GM19035 (cell line): ENCODE results near the gene FAM222A.
"Not testable (repeated sequence)": the region's sequence is repeated elsewhere in the genome, so short reads cannot be mapped to it uniquely, and the experiment has no call there.

Source experiments
- ATAC-seq: cut with Tn5 transposase; IDR thresholded peaks from one replicate; pipeline ENCODE4 v1.9.1; 2021; ENCODE audit not compliant: unreplicated experiment

FAM222A gene

DNA sequence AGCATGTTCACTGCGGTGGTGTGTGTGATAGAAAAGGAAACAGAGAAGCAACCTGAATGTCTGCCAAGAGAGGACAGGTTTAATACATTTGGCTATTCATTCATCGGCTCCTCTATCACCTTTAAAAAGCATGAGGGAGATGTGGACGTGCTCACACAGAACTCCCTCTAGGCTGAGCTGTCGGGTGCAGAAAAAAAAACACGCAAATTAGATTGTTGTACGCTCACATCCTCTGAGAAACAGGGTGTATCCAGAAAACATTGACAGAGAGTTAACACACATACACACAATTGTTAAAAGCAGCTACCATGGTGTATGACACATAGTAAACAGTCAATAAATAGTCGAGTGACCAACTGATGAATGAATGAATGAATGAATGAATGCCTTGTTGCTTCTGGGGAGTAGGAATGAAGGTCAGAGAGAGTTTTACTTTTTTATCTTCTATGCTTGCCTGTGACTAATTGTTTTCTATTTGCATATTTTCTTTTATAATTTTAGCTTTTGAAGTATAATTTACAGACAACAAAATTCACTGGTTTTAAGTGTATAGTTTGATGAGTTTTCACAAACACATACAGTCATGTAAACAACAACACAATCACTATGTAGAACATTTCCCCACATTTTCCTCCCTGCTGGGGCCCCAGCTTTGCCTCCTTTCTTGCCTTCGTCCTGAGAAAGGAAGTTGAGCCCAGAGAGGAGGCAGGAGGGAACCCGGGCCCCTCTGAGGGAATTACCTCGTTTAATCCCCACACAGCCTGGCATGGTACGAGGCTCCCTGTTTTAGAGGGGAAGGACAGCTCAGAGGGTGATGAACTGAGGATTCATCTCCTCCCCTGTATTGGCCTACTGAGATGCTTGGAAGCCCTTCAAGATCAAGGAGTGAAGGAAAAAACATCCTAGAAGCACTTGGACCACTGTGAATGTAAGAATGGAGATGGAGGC lies 19.7 kb upstream of the FAM222A start:
- no peak for ATAC-seq

DNA sequence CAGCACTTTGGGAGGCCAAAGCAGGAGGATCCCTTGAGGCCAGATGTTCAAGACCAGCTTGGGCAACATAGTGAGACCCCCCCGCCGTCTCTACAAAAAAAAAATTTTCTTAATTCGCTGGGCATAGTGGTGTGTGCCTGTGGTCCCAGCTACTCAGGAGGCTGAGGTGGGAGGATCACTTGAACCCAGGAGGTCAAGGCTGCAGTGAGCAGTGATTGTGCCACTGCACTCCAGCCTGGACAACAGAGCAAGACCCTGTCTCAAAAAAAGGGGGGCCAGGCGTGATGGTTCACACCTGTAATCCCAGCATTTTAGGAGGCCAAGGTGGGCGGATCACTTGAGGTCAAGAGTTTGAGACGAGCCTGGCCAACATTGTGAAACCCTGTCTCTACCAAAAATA lies 19.0 kb upstream of the FAM222A start:
- ATAC-seq: not testable (repeated sequence)

DNA sequence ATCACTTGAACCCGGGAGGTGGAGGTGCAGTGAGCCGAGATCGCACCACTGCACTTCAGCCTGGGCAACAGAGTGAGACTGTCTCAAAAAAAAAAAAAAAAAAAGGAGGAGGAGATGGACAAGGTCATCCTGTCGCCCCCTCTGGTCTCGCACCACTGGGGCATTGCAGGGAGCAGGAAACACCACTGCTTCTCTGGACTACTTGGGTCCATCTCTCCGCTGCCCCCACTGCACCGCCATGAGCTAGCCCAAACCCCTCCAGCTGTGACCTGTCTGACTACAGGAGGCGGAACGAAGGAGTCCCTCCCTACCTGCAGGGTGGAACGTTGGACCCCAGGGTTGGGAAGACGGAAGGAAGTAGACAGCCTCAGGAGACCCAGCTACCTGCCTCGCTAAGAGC lies 18.2 kb upstream of the FAM222A start:
- no peak for ATAC-seq

DNA sequence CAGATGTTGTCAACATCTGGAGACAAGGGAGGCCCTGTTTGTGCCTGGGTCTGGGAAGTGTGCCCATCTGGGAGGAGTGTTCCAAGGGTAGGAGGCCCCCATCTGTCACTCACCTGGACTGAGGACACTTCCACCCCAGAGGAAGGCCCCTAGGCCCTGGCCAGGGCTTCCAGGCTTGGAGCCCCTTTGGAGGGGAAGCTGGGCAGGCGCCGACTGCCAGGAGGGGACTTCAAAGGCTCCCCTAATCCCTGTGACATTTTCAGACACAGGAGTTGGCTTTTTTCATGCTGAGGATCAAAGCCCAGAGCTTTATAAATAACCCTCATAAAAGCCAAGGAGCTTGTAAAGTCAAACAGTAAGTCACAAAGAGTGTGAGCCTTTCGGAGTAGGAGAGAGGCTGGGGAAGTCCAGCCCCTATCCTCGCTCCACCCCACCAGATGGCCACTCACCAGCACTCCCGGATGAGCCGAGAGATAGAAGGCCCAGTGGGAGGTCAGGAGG lies 17.6 kb upstream of the FAM222A start:
- ATAC-seq: no peak

DNA sequence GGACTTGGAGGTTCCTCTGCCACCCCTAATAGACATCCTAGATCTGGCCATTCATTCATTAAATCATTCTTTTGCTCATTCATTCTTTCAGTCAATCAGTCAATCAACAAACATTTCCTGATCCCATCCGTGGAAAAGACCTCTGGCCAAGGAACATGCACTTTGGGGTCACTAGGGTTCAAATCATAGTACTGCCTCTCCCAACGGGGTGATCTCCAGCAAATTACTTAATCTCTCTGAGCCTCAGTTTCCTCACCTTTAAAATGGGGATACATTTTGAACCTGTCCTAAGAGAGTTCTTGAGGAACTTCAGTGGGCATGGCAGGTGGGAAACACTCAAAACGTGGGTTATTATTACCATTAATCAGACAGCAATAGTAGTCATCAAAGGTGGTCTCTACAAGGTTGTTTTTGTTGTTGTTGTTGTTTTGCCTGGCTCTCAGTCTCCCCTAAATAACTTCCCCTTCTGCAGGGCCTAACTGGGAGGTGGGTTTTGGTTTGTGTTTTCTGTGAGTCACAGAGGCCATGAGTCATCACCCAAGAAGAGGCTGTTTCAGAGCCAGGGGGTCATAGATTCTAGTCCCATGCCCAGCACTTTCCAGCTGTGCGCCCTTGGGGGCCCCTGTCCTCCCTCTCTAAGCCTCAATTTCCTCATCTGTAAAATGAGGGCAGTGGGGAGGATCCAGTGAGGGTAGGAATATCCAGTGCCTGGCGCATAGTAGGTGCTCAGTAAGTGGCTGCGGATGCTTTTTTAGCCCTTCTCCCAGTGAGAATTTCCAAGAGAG lies 16.9 kb upstream of the FAM222A start:
- ATAC-seq: no peak

DNA sequence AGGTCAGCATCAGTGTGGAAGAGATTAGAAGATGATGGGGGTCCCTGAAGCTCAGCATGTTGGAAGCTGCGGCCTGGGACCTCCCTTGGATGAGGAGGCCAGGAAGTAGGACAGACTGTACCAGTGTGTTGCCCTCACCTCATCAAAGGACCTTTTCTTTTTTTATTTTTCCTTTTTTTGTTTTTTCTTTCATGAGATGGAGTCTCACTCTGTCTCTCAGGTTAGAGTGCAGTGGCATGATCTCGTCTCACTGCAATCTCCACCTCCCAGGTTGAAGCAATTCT lies 16.4 kb upstream of the FAM222A start:
- ATAC-seq: no peak

DNA sequence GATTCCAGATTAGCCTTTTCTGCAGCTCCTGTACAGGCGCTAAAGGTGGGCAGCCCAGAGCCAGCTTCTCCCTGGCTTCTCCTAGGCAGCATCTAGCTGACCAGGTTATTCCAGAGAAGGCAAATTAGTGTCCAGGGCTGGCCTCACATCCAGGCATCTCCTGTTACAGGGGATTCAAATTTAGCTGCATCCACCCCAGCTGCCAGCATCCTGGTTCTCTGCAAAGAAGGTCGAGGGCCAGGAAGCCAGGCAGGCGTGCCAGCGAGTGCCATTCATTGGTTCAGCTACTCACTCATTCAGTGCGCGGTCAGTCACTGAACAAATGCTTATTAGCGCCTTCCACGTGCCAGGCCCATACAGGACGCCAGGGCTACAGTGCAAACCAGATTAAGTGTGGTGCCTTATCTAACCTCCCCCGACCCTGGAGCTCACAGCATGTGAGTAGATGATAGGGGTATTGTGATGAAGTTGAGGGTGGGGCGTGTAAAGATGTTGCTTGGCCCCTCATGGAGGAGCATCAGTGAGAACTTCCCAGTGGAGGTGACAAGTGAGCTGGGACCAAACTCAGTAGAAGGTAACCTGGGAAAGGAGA lies 15.7 kb upstream of the FAM222A start:
- no peak for ATAC-seq

DNA sequence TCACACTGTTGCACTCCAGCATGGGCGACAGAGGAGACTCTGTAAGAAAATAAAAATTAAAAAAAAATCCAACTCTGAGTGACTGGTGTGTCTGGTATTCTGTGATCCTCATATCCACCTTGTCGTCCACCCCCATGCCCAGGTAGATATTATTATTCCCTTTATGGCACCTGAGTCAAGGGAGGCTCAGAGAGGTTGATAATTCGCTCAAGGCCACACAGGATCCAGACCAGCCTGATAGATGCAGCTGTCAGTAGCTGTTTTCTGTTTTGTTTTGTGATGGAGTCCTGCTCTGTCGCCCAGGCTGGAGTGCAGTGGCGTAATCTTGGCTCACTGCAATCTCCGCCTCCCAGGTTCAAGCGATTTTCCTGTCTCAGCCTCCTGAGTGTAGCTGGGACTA lies 14.8 kb upstream of the FAM222A start:
- no peak for ATAC-seq

DNA sequence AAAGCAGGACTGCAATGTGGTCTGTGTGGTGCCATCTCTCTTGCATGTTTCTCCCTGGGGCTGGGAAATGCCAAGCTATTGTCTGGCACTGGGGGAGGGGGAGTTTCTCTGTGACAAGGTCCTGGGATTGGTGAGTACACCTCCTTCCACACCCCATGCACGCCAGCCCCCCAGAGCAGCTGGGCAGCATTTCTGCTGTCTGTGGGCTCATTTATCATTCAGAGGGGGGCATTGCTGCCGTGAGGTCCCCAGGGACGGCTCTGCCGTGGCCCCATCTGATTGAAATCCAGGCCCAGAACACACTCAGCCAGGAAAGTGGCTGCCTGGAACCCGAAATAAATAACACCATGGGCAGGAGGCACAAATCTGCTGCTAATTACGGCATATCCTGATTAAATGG lies 12.6 kb upstream of the FAM222A start:
- ATAC-seq: no peak

DNA sequence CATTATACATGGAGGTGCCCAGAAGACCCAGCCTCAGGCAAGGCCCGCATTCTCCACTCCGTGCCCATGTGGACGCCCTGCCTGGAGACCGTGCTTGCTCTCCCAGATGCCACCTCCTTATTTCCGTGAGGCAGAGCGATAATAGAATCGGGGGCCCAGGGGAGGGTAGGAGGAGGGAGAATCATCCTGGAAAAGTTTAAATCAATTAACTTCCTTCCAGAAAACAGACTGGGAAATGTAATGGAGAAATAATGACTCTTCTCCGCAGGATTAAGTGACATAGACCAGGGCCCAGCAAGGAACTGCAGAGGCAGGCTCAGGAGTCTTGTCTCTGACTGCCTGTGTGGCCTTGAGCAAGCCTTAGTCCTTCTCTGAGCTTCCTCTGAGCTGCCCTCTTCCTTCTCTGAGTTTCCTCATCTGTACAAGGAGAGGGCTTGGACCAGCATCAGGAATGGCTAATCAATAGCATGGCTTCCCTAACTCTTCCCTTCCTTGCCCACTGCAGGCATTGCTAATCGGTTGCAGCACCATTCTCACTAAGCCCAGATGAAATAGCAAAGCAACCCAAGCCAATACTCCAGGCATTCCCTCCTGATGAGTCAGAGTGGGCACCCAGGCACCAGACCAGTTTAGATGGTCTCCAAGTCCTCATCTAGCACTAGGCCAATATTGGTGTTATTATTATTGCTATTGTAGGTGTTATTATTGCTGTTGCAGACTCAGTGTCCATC lies 11.3 kb upstream of the FAM222A start:
- ATAC-seq: no peak

DNA sequence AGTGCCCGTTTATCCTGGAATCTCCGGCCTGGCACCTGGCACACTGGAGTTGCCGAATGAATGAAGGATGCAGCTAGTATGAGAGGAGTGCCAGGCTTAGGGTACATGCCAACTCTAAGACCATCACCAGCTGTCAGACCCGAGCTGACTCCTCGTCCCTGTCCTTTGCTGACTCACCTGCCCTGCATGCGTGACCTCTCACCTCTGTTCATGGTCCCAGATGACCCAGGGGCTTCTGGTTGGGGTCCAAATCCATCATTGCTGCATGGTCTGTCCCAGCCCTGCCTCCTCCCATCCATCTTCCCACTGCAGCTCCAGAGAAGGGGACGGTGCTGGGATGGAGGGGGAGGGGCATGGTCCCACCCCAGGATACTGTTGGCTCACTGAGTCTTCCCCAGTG lies 9.9 kb upstream of the FAM222A start:
- ATAC-seq: no peak

DNA sequence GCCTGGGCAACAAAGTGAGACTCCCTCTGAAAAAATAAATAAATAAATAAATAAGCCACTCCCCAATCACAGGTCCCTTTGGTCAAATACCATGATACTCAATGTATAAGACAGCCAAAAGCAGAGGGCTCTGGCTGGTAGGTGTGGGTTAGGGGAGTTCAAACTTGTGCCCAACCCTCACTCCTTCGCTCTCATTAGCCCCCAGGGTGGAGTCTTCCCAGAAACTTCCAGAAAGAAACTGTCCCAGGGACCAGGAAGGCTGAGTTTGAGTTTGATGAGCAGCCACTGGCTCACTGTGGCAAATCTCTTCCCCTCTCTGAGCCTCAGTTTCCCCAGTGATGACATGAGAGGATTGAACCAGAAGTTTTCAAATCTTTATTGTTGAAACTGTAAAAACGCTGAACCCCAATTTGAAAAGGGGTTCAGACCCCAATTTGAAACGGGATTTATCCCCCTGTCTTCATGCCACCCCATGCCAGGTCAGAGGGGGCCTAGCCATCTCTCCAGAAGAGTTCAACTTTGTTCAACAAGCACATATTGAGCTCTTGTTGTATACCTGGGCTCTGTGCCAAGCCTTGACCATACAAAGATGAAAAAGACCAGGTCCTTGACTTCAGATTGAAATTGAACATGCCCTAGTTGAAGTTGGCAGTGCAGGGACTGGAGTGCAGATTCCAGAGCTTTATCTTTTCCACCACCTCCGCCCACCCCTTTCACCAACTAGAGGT lies 9.1 kb upstream of the FAM222A start:
- no peak for ATAC-seq

DNA sequence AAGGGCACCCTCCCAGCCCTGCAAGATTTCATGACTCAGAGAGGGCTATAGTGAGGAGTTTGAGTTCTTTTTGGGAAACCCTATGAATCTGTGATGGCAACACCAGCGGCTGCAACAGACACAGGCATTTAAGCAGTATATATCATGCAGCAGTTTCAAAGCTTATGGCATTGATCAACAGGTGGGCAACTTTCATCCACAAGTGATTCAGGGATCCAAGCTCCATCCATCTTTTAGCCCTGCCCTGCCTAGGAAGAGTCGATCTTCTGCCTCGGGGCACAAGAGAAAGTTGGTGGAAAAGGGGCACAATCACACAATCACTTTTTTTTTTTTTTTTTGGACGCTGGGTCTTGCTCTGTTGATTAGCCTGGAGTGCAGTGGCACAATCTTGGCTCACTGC lies 8.3 kb upstream of the FAM222A start:
- no peak for ATAC-seq

DNA sequence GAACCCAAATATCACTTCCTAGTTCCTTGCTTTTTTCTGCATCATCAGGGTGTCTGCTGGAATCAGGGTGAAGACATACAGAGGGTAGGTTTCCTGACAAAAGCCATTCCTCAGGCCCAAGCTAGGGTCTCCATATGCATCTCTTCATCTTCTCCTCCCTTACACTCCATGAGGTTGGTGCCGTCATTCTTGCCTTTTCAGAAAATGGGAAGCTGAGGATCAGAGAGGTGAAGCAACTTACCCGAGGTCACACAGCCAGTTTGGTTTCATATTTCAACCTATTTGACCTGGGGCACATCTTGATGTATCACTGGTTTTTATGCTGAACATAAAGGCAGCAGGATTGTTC lies 7.3 kb upstream of the FAM222A start:
- ATAC-seq: no peak

DNA sequence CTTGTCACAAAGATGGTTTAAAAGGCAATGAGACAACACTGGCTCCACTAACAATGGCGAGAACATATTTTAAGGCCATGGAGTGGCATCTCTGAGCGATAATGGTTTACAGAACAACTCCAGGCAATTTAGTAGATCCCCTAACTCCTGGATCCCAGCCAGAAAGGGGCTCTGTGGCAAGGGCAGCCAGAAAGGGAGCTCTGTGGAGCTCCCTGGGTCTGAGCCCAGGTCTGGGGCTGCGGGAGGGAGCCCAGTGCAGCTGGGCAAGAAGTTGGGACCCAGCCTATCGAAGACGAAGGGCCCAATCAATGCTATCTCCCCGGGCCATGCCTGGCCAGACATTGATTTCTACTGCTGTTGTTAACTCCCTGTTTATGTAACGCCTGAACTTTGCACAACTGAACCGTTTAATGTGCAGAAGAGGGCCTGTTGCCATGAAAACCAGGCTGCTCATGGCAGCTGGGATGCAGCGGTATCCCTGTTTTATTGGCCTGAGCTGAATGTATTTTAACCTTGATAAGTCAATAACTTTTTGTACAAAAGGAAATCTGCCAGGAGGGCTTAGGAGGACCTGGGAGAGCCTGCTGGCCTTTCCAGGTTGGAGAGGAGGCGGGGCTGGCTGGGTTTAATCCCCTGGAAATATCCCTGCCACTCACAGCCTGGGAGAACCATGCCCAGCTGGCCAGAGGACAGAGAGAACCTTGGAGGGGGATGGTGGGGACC lies 6.7 kb upstream of the FAM222A start:
- ATAC-seq: no peak

DNA sequence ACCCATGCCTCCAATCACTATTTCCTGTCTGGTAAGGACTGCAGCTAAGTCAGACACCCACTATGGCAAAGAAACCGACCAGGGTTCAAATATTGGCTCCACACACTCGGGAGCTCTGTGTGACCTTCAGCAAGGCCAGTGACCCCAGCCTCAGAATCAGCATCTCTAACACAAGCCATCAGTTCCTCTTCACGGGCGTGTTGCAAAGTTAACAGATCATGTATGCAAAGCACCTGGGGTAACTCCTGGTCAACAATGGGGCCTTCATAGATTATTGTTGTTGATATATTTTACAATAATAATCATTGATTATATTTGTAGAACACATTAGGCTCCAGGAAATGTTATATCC lies 6.2 kb upstream of the FAM222A start:
- ATAC-seq: no peak

DNA sequence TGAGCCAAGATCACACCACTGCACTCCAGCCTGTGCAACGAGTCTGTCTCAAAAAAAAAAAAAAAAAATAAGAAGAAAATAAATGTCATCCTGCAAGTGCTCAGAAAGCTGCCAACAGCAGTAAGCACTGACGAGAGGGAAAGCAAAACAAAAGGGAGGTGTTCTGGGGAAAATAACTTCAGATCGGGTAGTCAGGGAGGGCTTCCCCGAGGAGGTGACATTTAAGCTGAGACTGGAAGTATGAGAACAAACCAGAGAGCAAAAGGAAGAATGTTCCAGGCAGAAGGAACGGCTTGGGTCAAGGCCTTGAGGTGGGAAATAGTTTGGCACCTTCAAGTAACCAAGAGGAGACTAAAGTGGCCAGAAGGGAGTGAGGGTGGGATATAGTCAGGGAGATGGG lies 4.7 kb upstream of the FAM222A start:
- ATAC-seq: no peak

DNA sequence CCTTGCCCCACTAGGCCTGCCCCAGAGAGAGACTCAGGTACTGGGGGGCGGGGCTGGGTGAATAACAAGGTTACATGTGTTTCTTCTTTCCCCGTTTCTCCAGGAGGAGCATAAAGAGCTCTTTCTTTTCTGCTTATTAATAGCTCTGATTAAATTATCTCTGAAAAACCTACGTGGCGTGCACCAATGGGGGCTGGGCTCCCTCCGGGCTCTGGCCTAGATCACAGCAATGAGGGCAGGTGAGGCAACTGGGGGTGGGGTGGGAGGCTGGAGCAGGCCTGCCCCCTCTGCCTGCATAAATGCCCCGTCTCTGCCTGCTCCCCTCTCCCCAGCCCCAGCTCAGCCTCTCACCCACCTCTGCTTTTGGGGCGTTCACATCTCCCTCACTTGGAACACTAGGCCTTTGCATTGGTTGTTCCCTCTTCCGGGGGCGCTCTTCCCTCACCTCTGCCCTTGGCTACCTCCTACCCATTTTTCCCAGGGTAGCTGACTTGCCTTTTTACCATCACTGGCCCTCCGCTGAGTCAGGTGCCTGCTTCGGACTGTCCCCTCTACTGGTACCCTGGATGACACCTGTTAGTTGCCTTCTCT lies 4.1 kb upstream of the FAM222A start:
- no peak for ATAC-seq

DNA sequence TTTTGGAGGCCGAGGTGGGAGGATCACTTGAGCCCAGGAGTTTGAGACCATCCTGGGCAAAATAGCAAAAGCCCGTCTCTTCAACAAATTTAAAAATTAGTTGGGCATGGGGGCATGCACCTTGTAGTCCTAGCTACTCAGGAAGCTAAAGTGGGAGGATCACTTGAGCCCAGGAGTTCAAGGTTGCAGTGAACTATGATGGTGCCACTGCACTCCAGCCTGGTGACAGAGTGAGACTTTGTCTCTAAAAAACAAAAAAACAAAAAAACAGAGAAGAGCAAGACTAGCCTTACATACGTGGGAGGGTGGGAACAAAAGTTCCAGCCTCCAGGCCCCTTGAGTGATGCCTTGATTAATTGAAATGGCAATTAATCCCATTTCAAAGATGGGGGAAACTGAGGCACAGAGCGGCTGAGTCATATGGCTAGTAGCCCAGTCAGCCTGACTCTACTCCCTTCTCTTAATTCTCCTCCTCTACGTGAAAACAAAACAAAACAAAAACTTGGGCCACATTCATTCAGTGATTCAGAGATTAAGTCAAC lies 3.3 kb upstream of the FAM222A start:
- ATAC-seq: no peak
